ENCODE measurements around the gene UBL3.

The UBL3 gene

GRCh38 chr13:29858667-29859066, 8.2 kb upstream of the UBL3 start:
- Histone ChIP-seq H3K9me3 (ENCODE audit: control insufficient read depth in 2 of 2, low read length in 2 of 2) (no peaks in the 10 kb centered on the region), H3K4me3 (ENCODE audit: low read length in 2 of 2) (no peak overlapping the region), H3K4me1 (ENCODE audit: control insufficient read depth in 2 of 2, insufficient read depth in 2 of 2, low read length in 2 of 2) (peaks cover 0 to 12% of the 10 kb centered on the region in 2 donors), H3K36me3 (ENCODE audit: control insufficient read depth in 2 of 2, insufficient read depth in 2 of 2, low read length in 2 of 2) (no peaks in the 10 kb centered on the region), H3K27me3 (ENCODE audit: control insufficient read depth in 2 of 2, insufficient read depth in 2 of 2, low read length in 2 of 2) (no peaks in the 10 kb centered on the region), H3K9ac (ENCODE audit: low read depth in 1 of 2, low read length in 2 of 2) (no peak overlapping the region), H3K27ac (ENCODE audit: low read depth in 2 of 2, low read length in 2 of 2) (no peak overlapping the region)

GRCh38 chr13:29858231-29858630, 7.8 kb upstream of the UBL3 start:
- Histone ChIP-seq H3K9me3 (ENCODE audit: control insufficient read depth in 2 of 2, low read length in 2 of 2) (no peaks in the 10 kb centered on the region), H3K4me1 (ENCODE audit: control insufficient read depth in 2 of 2, insufficient read depth in 2 of 2, low read length in 2 of 2) (peaks cover 0 to 12% of the 10 kb centered on the region in 2 donors), H3K36me3 (ENCODE audit: control insufficient read depth in 2 of 2, insufficient read depth in 2 of 2, low read length in 2 of 2) (no peaks in the 10 kb centered on the region), H3K4me3 (ENCODE audit: low read length in 2 of 2) (no peak overlapping the region), H3K9ac (ENCODE audit: low read depth in 1 of 2, low read length in 2 of 2) (no peak overlapping the region), H3K27ac (ENCODE audit: low read depth in 2 of 2, low read length in 2 of 2) (no peak overlapping the region), H3K27me3 (ENCODE audit: control insufficient read depth in 2 of 2, insufficient read depth in 2 of 2, low read length in 2 of 2) (no peaks in the 10 kb centered on the region)

GRCh38 chr13:29857085-29857484, 6.7 kb upstream of the UBL3 start:
- H3K27ac ChIP-seq (ENCODE audit: low read depth in 2 of 2, low read length in 2 of 2): no peak overlapping the region
- H3K27me3 ChIP-seq (ENCODE audit: control insufficient read depth in 2 of 2, insufficient read depth in 2 of 2, low read length in 2 of 2): no peaks in the 10 kb centered on the region
- no peak overlapping the region for H3K4me3 ChIP-seq (ENCODE audit: low read length in 2 of 2)
- no peaks in the 10 kb centered on the region for H3K9me3 ChIP-seq (ENCODE audit: control insufficient read depth in 2 of 2, low read length in 2 of 2)
- H3K36me3 ChIP-seq (ENCODE audit: control insufficient read depth in 2 of 2, insufficient read depth in 2 of 2, low read length in 2 of 2): no peaks in the 10 kb centered on the region
- H3K9ac ChIP-seq (ENCODE audit: low read depth in 1 of 2, low read length in 2 of 2): no peak overlapping the region
- peaks cover 0 to 12% of the 10 kb centered on the region in 2 donors for H3K4me1 ChIP-seq (ENCODE audit: control insufficient read depth in 2 of 2, insufficient read depth in 2 of 2, low read length in 2 of 2)

- H3K27ac ChIP-seq (ENCODE audit: low read depth in 2 of 2, low read length in 2 of 2): no peak overlapping the region
- H3K4me3 ChIP-seq (ENCODE audit: low read length in 2 of 2): no peak overlapping the region
- H3K9ac ChIP-seq (ENCODE audit: low read depth in 1 of 2, low read length in 2 of 2): no peak overlapping the region
- no peaks in the 10 kb centered on the region for H3K27me3 ChIP-seq (ENCODE audit: control insufficient read depth in 2 of 2, insufficient read depth in 2 of 2, low read length in 2 of 2)
- H3K9me3 ChIP-seq (ENCODE audit: control insufficient read depth in 2 of 2, low read length in 2 of 2): no peaks in the 10 kb centered on the region
- no peaks in the 10 kb centered on the region for H3K36me3 ChIP-seq (ENCODE audit: control insufficient read depth in 2 of 2, insufficient read depth in 2 of 2, low read length in 2 of 2)
- H3K4me1 ChIP-seq (ENCODE audit: control insufficient read depth in 2 of 2, insufficient read depth in 2 of 2, low read length in 2 of 2): peaks cover 0 to 12% of the 10 kb centered on the region in 2 donors
Measured at GRCh38 chr13:29856426-29856825, 6.0 kb upstream of the UBL3 start.

- Histone ChIP-seq H3K4me3 (ENCODE audit: low read length in 2 of 2) (no peak overlapping the region), H3K9ac (ENCODE audit: low read depth in 1 of 2, low read length in 2 of 2) (no peak overlapping the region), H3K36me3 (ENCODE audit: control insufficient read depth in 2 of 2, insufficient read depth in 2 of 2, low read length in 2 of 2) (no peaks in the 10 kb centered on the region), H3K9me3 (ENCODE audit: control insufficient read depth in 2 of 2, low read length in 2 of 2) (no peaks in the 10 kb centered on the region), H3K27me3 (ENCODE audit: control insufficient read depth in 2 of 2, insufficient read depth in 2 of 2, low read length in 2 of 2) (no peaks in the 10 kb centered on the region), H3K4me1 (ENCODE audit: control insufficient read depth in 2 of 2, insufficient read depth in 2 of 2, low read length in 2 of 2) (peaks cover 0 to 15% of the 10 kb centered on the region in 2 donors), H3K27ac (ENCODE audit: low read depth in 2 of 2, low read length in 2 of 2) (no peak overlapping the region)
Measured at GRCh38 chr13:29855784-29856183, 5.4 kb upstream of the UBL3 start.

- Histone ChIP-seq H3K4me3 (ENCODE audit: low read length in 2 of 2) (no peak overlapping the region), H3K36me3 (ENCODE audit: control insufficient read depth in 2 of 2, insufficient read depth in 2 of 2, low read length in 2 of 2) (no peaks in the 10 kb centered on the region), H3K4me1 (ENCODE audit: control insufficient read depth in 2 of 2, insufficient read depth in 2 of 2, low read length in 2 of 2) (peaks cover 0 to 16% of the 10 kb centered on the region in 2 donors), H3K9me3 (ENCODE audit: control insufficient read depth in 2 of 2, low read length in 2 of 2) (no peaks in the 10 kb centered on the region), H3K9ac (ENCODE audit: low read depth in 1 of 2, low read length in 2 of 2) (no peak overlapping the region), H3K27ac (ENCODE audit: low read depth in 2 of 2, low read length in 2 of 2) (no peak overlapping the region), H3K27me3 (ENCODE audit: control insufficient read depth in 2 of 2, insufficient read depth in 2 of 2, low read length in 2 of 2) (no peaks in the 10 kb centered on the region)
Measured at GRCh38 chr13:29855009-29855408, 4.6 kb upstream of the UBL3 start.

- no peaks in the 10 kb centered on the region for H3K27me3 ChIP-seq (ENCODE audit: control insufficient read depth in 2 of 2, insufficient read depth in 2 of 2, low read length in 2 of 2)
- H3K9ac ChIP-seq (ENCODE audit: low read depth in 1 of 2, low read length in 2 of 2): no peak overlapping the region
- H3K27ac ChIP-seq (ENCODE audit: low read depth in 2 of 2, low read length in 2 of 2): no peak overlapping the region
- H3K4me3 ChIP-seq (ENCODE audit: low read length in 2 of 2): no peak overlapping the region
- H3K4me1 ChIP-seq (ENCODE audit: control insufficient read depth in 2 of 2, insufficient read depth in 2 of 2, low read length in 2 of 2): peaks cover 0 to 15% of the 10 kb centered on the region in 2 donors
- H3K9me3 ChIP-seq (ENCODE audit: control insufficient read depth in 2 of 2, low read length in 2 of 2): no peaks in the 10 kb centered on the region
- H3K36me3 ChIP-seq (ENCODE audit: control insufficient read depth in 2 of 2, insufficient read depth in 2 of 2, low read length in 2 of 2): no peaks in the 10 kb centered on the region
Measured at GRCh38 chr13:29853131-29853530, 2.7 kb upstream of the UBL3 start.

- Histone ChIP-seq H3K4me1 (ENCODE audit: control insufficient read depth in 2 of 2, insufficient read depth in 2 of 2, low read length in 2 of 2) (peaks cover 0 to 11% of the 10 kb centered on the region in 2 donors), H3K27ac (ENCODE audit: low read depth in 2 of 2, low read length in 2 of 2) (no peak overlapping the region), H3K9me3 (ENCODE audit: control insufficient read depth in 2 of 2, low read length in 2 of 2) (no peaks in the 10 kb centered on the region), H3K4me3 (ENCODE audit: low read length in 2 of 2) (no peak overlapping the region), H3K9ac (ENCODE audit: low read depth in 1 of 2, low read length in 2 of 2) (no peak overlapping the region), H3K36me3 (ENCODE audit: control insufficient read depth in 2 of 2, insufficient read depth in 2 of 2, low read length in 2 of 2) (no peaks in the 10 kb centered on the region), H3K27me3 (ENCODE audit: control insufficient read depth in 2 of 2, insufficient read depth in 2 of 2, low read length in 2 of 2) (no peaks in the 10 kb centered on the region)
Measured at GRCh38 chr13:29852472-29853054, 2.1 kb upstream of the UBL3 start.

GRCh38 chr13:29849731-29850212, 645 bp downstream of the UBL3 start:
- H3K27ac ChIP-seq (ENCODE audit: low read depth in 2 of 2, low read length in 2 of 2): peak overlapping the region; percentile 96 to 99
- H3K4me1 ChIP-seq (ENCODE audit: control insufficient read depth in 2 of 2, insufficient read depth in 2 of 2, low read length in 2 of 2): peaks cover 10 to 11% of the 10 kb centered on the region in 2 donors
- no peaks in the 10 kb centered on the region for H3K9me3 ChIP-seq (ENCODE audit: control insufficient read depth in 2 of 2, low read length in 2 of 2)
- no peaks in the 10 kb centered on the region for H3K27me3 ChIP-seq (ENCODE audit: control insufficient read depth in 2 of 2, insufficient read depth in 2 of 2, low read length in 2 of 2)
- H3K9ac ChIP-seq (ENCODE audit: low read depth in 1 of 2, low read length in 2 of 2): peak overlapping the region; percentile 92 to 99
- no peaks in the 10 kb centered on the region for H3K36me3 ChIP-seq (ENCODE audit: control insufficient read depth in 2 of 2, insufficient read depth in 2 of 2, low read length in 2 of 2)
- H3K4me3 ChIP-seq (ENCODE audit: low read length in 2 of 2): peak overlapping the region; percentile 81 to 99

GRCh38 chr13:29849071-29849631, 1.3 kb downstream of the UBL3 start:
- peak overlapping the region; percentile 96 to 99 for H3K27ac ChIP-seq (ENCODE audit: low read depth in 2 of 2, low read length in 2 of 2)
- no peaks in the 10 kb centered on the region for H3K36me3 ChIP-seq (ENCODE audit: control insufficient read depth in 2 of 2, insufficient read depth in 2 of 2, low read length in 2 of 2)
- no peaks in the 10 kb centered on the region for H3K27me3 ChIP-seq (ENCODE audit: control insufficient read depth in 2 of 2, insufficient read depth in 2 of 2, low read length in 2 of 2)
- peak overlapping the region; percentile 81 to 99 for H3K4me3 ChIP-seq (ENCODE audit: low read length in 2 of 2)
- H3K4me1 ChIP-seq (ENCODE audit: control insufficient read depth in 2 of 2, insufficient read depth in 2 of 2, low read length in 2 of 2): peaks cover 10 to 11% of the 10 kb centered on the region in 2 donors
- H3K9ac ChIP-seq (ENCODE audit: low read depth in 1 of 2, low read length in 2 of 2): peak overlapping the region; percentile 92 to 99
- H3K9me3 ChIP-seq (ENCODE audit: control insufficient read depth in 2 of 2, low read length in 2 of 2): no peaks in the 10 kb centered on the region

Measured in mucosa of rectum (tissue), 2 donors.